K562 (cell line): ENCODE data around the gene CBFA2T3. TPM values are rescaled to one million over a fixed set of nuclear protein-coding genes. Genes with fewer than 3 reads are reported as not detected.

Experiments
- ARID3B ChIP-seq: fragments of 250-450 bp; sonication (Bioruptor Pico); IDR thresholded peaks from 2 replicates; pipeline ENCODE4 v1.4.0; 2020; ENCODE audit warnings: borderline replicate concordance
- BRCA1 ChIP-seq, 2 experiments: fragments of 450-650 bp in 1 of 2; sonication (generic) in 1 of 2; formaldehyde crosslinking in 1 of 2; IDR thresholded peaks; 2 replicates each; pipeline versions ENCODE4 v1.5.0 to v1.6.1; 2017 to 2020; ENCODE audit warnings: mild to moderate bottlenecking in 1 of 2, missing genetic modification reagents in 1 of 2
- DLX4 ChIP-seq: fragments of 250-450 bp; sonication (Bioruptor Pico); IDR thresholded peaks from 2 replicates; pipeline ENCODE4 v1.6.1; 2021; ENCODE audit warnings: mild to moderate bottlenecking
- ELF2 ChIP-seq: fragments of 250-450 bp; sonication (Bioruptor Pico); IDR thresholded peaks from 2 replicates; pipeline ENCODE4 v1.5.0; 2021; ENCODE audit warnings: mild to moderate bottlenecking
- ESRRB ChIP-seq: fragments of 250-450 bp; sonication (Bioruptor Pico); IDR thresholded peaks from 2 replicates; pipeline ENCODE4 v1.5.0; 2020; ENCODE audit warnings: mild to moderate bottlenecking, moderate library complexity, borderline replicate concordance
- ETV5 ChIP-seq: sonication (generic); formaldehyde crosslinking; IDR thresholded peaks from 2 replicates; pipeline ENCODE4 v1.4.0; 2020; ENCODE audit warnings: low read depth, mild to moderate bottlenecking, missing genetic modification reagents
- HBP1 ChIP-seq: fragments of 450-650 bp; formaldehyde crosslinking; IDR thresholded peaks from 2 replicates; pipeline ENCODE4 v1.4.0; 2022; ENCODE audit warnings: missing genetic modification characterization
- IRF9 ChIP-seq: fragments of 450-650 bp; IDR thresholded peaks from 2 replicates; pipeline ENCODE4 v1.6.1; 2016; ENCODE audit warnings: missing biosample characterization, missing genetic modification characterization
- KDM5B ChIP-seq: fragments of 200-600 bp; sonication (generic); IDR thresholded peaks from 2 replicates; pipeline ENCODE4 v1.6.1; 2012; ENCODE audit warnings: low read depth, mild to moderate bottlenecking, moderate library complexity, low read length, control low read depth, inconsistent platforms; ENCODE audit not compliant: insufficient replicate concordance
- MCM3 ChIP-seq: fragments of 450-650 bp; IDR thresholded peaks from 2 replicates; pipeline ENCODE4 v1.6.1; 2016
- MITF ChIP-seq: IDR thresholded peaks from 2 replicates; pipeline ENCODE4 v1.6.1; 2014; ENCODE audit warnings: antibody characterized with exemption
- NELFE ChIP-seq: IDR thresholded peaks from 2 replicates; pipeline ENCODE4 v1.6.1; 2011; ENCODE audit warnings: mild to moderate bottlenecking; ENCODE audit not compliant: insufficient read depth, insufficient read length
- RBM34 ChIP-seq: fragments of 200-400 bp; formaldehyde crosslinking; IDR thresholded peaks from 2 replicates; pipeline ENCODE4 v1.6.1; 2018; ENCODE audit warnings: low read length, borderline replicate concordance; ENCODE audit not compliant: insufficient read depth
- SP1 ChIP-seq: sonication (generic); formaldehyde crosslinking; IDR thresholded peaks from 2 replicates; pipeline ENCODE4 v1.8.1; 2022; ENCODE audit warnings: mild to moderate bottlenecking, missing genetic modification reagents
- SRSF7 ChIP-seq: fragments of 200-400 bp; formaldehyde crosslinking; optimal IDR thresholded peaks from 2 replicates; pipeline ENCODE3; 2017; ENCODE audit warnings: mild to moderate bottlenecking, low read depth, low read length
- TBL1XR1 ChIP-seq, 2 experiments: IDR thresholded peaks; 2 replicates each; pipeline ENCODE4 v1.6.1; 2012; ENCODE audit warnings: improper control_type of control experiment in 2 of 2, low read length in 2 of 2, mild to moderate bottlenecking in 1 of 2
- TCF3 ChIP-seq: sonication (generic); formaldehyde crosslinking; IDR thresholded peaks from 2 replicates; pipeline ENCODE4 v1.4.0; 2020; ENCODE audit warnings: mild to moderate bottlenecking, missing genetic modification reagents
- USF2 ChIP-seq: sonication (generic); formaldehyde crosslinking; IDR thresholded peaks from 2 replicates; pipeline ENCODE4 v1.5.0; 2020; ENCODE audit warnings: missing genetic modification reagents
- ZEB2 ChIP-seq: fragments of 450-650 bp; IDR thresholded peaks from 2 replicates; pipeline ENCODE4 v1.6.1; 2016
- ZKSCAN8 ChIP-seq: fragments of 200-800 bp; sonication (Bioruptor generic); IDR thresholded peaks from 2 replicates; pipeline ENCODE4 v1.6.1; 2016; ENCODE audit warnings: missing genetic modification characterization, missing compliant biosample characterization
- ZNF184 ChIP-seq: sonication (generic); formaldehyde crosslinking; IDR thresholded peaks from 2 replicates; pipeline ENCODE4 v1.5.0; 2020; ENCODE audit warnings: missing genetic modification reagents
- ZNF696 ChIP-seq: fragments of 250-450 bp; sonication (Bioruptor Pico); conservative IDR thresholded peaks from 2 replicates; pipeline ENCODE4 v1.4.0; 2020; ENCODE audit warnings: mild to moderate bottlenecking, moderate library complexity
- polyA plus RNA-seq, 8 experiments: library from polyadenylated mRNA; depleted of rRNA in 4 of 8; stranded (reverse) in 5 of 8; unstranded in 3 of 8; fragments of >200 nt; fragmentation: Nextera tagmentation in 2 of 8; fragmentation: Illumina TruSeq in 1 of 8; extraction: Ambion mirVana in 2 of 8; extraction: Trizol in 1 of 8; gene quantifications; 2 replicates each; pipeline versions ENCODE4 v1.2.1 to v1.2.3, GENCODE V29; 2011 to 2014; ENCODE audit warnings: inconsistent platforms in 1 of 8, missing spikeins in 1 of 8
- total RNA-seq, 7 experiments: library from RNA; depleted of rRNA in 6 of 7; stranded (reverse); fragments of >200 nt in 6 of 7; fragmentation: Illumina TruSeq in 2 of 7; extraction: Trizol in 2 of 7; gene quantifications; 2 replicates each; pipeline versions ENCODE4 v1.2.1 to v1.2.3, GENCODE V29; 2011 to 2021; ENCODE audit warnings: low replicate concordance in 1 of 7

CBFA2T3 gene
- total and polyA plus RNA-seq, 9 of the 15 experiments (the other 6 are each of a cell fraction or from before 2014, with no cell fraction given) = 2.3 to 145 (median 6.7) TPM

GRCh38 chr16:89009343-89010209, 32.6 kb upstream of the CBFA2T3 start (continued):
- TF ChIP-seq BRCA1 (IDR thresholded peaks at IDR 0.05) = no peak
- TF ChIP-seq BRCA1 (CRISPR knock-in tag; IDR thresholded peaks at IDR 0.05) = no peak
- TF ChIP-seq SP1 (CRISPR knock-in tag) = no peak
- TF ChIP-seq MITF = no peak
- no peak for TF ChIP-seq DLX4 (CRISPR knock-in tag)
- no peak for TF ChIP-seq USF2 (CRISPR knock-in tag)
- no peak for TF ChIP-seq IRF9 (tag)
- no peak for TF ChIP-seq ARID3B (CRISPR knock-in tag)
- TF ChIP-seq ZNF184 (CRISPR knock-in tag) = no peak
- TF ChIP-seq KDM5B = no peak
- TF ChIP-seq TCF3 (CRISPR knock-in tag) = no peak
- no peak for TF ChIP-seq HBP1 (CRISPR knock-in tag)
- TF ChIP-seq SRSF7 = no peak
- TF ChIP-seq ETV5 (CRISPR knock-in tag) = no peak; the same call in 1 of the 2 replicates
- no peak for TF ChIP-seq ESRRB (CRISPR knock-in tag)
- no peak for TF ChIP-seq ELF2 (CRISPR knock-in tag)
- no peak for TF ChIP-seq ZKSCAN8 (CRISPR knock-in tag)
- no peak for TF ChIP-seq ZEB2
- no peak for TF ChIP-seq ZNF696 (CRISPR knock-in tag)
- no peak for TF ChIP-seq TBL1XR1 (IDR thresholded peaks at IDR 0.05; ENCODE audit: low read length in 2 of 2)
- TF ChIP-seq MCM3 = no peak
- TF ChIP-seq NELFE = no peak
- no peak for TF ChIP-seq RBM34
